Measurements from ENCODE around the gene OR52D1.

- TF ChIP-seq, protein P1, sequence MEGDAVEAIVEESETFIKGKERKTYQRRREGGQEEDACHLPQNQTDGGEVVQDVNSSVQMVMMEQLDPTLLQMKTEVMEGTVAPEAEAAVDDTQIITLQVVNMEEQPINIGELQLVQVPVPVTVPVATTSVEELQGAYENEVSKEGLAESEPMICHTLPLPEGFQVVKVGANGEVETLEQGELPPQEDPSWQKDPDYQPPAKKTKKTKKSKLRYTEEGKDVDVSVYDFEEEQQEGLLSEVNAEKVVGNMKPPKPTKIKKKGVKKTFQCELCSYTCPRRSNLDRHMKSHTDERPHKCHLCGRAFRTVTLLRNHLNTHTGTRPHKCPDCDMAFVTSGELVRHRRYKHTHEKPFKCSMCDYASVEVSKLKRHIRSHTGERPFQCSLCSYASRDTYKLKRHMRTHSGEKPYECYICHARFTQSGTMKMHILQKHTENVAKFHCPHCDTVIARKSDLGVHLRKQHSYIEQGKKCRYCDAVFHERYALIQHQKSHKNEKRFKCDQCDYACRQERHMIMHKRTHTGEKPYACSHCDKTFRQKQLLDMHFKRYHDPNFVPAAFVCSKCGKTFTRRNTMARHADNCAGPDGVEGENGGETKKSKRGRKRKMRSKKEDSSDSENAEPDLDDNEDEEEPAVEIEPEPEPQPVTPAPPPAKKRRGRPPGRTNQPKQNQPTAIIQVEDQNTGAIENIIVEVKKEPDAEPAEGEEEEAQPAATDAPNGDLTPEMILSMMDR (conservative IDR thresholded peaks at IDR 0.05; ENCODE audit: low read depth, low read length) = no peak
- TF ChIP-seq EZH2 (IDR thresholded peaks at IDR 0.05; ENCODE audit: low read length, unreplicated experiment) (no peak), EZH2phosphoT487 (IDR thresholded peaks at IDR 0.05; ENCODE audit: borderline replicate concordance, low read length) (no peak)
These were observed 2.5 kb upstream of the OR52D1 start for GRCh38 chr11:5486003-5486402.

Measured in PC-3 (cell line).